GM12878 (cell line): ENCODE measurements around the gene RTEL1.

Experiments used
- ATF7 ChIP-seq: fragments of 450-650 bp; IDR thresholded peaks from 2 replicates; pipeline ENCODE4 v1.6.1; 2016; ENCODE audit warnings: low read depth, mild to moderate bottlenecking
- KLF5 ChIP-seq: fragments of 450-650 bp; IDR thresholded peaks from 2 replicates; pipeline ENCODE4 v1.6.1; 2014; ENCODE audit warnings: mild to moderate bottlenecking; ENCODE audit not compliant: partially characterized antibody
- NFYB ChIP-seq: IDR thresholded peaks from 2 replicates; pipeline ENCODE4 v1.6.1; 2011; ENCODE audit warnings: low read depth, mild to moderate bottlenecking, low read length, improper control_type of control experiment, moderate library complexity; ENCODE audit not compliant: insufficient read depth
- NR2C2 ChIP-seq: IDR thresholded peaks from 2 replicates; pipeline ENCODE4 v1.6.1; 2011; ENCODE audit warnings: borderline replicate concordance, low read depth; ENCODE audit not compliant: control insufficient read depth, insufficient read length
- POLR2AphosphoS5 ChIP-seq: IDR thresholded peaks from 2 replicates; pipeline ENCODE4 v1.6.1; 2011; ENCODE audit warnings: mild to moderate bottlenecking, low read length, inconsistent platforms
- RAD21 ChIP-seq: IDR thresholded peaks from 2 replicates; pipeline ENCODE4 v1.6.1; 2011; ENCODE audit warnings: mild to moderate bottlenecking, low read depth, low read length, moderate library complexity; ENCODE audit not compliant: insufficient read depth
- TF ChIP-seq, protein P1 (sequence below), 3 experiments: IDR thresholded peaks in 2 of 3; conservative IDR thresholded peaks in 1 of 3; 2 replicates each; pipeline ENCODE4 v1.5.1; 2011; ENCODE audit warnings: low read depth in 3 of 3, low read length in 3 of 3, mild to moderate bottlenecking in 3 of 3, control low read depth in 2 of 3, moderate library complexity in 2 of 3, inconsistent platforms in 1 of 3, mixed read lengths in 1 of 3; ENCODE audit not compliant: control insufficient read depth in 2 of 3, insufficient read depth in 1 of 3; ENCODE audit errors: extremely low read depth in 1 of 3

DNA sequence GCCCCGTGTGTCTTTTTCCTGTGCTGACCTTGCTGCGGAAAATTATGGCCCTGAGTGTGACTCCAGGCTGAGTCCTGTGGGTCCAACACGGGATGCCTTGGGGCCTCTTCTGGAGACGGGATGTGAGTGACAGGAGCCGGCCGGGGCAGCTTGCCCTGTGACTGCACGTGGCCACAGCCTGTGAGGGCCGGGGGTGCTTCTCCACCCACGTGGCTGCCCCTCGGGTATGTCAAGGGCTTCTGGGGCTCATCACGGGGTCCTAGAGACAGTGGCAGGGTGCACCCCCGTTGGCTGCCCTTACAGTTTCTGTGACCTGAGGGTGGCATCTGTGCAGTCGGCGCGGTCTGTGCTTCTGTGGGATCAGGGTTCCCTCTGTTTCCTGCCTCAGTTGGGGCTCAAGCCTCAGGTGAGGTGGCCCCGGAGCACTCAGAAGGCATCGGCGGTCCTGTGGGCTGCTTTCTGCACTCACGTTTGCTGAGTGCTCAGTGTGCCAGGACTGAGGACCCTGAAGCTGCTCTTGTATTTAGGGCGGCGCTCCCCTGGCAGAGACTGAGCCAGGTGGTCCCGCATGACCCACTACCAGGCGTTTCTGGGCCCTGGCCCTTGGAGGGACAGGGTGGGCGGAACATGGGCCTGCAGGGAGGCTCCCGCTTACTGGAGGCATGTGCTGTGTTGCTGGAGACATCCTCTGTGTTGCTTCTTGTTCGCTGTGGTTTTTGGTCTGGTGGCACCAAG is 5.4 kb downstream of the RTEL1 start:
- TF ChIP-seq ATF7 (no peak), NFYB (no peak), POLR2AphosphoS5 (no peak), KLF5 (no peak), NR2C2 (no peak), RAD21 (no peak)
- TF ChIP-seq, protein P1, sequence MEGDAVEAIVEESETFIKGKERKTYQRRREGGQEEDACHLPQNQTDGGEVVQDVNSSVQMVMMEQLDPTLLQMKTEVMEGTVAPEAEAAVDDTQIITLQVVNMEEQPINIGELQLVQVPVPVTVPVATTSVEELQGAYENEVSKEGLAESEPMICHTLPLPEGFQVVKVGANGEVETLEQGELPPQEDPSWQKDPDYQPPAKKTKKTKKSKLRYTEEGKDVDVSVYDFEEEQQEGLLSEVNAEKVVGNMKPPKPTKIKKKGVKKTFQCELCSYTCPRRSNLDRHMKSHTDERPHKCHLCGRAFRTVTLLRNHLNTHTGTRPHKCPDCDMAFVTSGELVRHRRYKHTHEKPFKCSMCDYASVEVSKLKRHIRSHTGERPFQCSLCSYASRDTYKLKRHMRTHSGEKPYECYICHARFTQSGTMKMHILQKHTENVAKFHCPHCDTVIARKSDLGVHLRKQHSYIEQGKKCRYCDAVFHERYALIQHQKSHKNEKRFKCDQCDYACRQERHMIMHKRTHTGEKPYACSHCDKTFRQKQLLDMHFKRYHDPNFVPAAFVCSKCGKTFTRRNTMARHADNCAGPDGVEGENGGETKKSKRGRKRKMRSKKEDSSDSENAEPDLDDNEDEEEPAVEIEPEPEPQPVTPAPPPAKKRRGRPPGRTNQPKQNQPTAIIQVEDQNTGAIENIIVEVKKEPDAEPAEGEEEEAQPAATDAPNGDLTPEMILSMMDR (IDR thresholded peaks at IDR 0.05 in 2 of 3, conservative IDR thresholded peaks at IDR 0.05 in 1 of 3; ENCODE audit: control insufficient read depth in 2 of 3, extremely low read depth in 1 of 3, insufficient read depth in 1 of 3, low read depth in 3 of 3, low read length in 3 of 3): no peak
